COLO829 (cell line): Measurements from ENCODE around the gene MAGEC2.
A peak's percentile ranks its signal among the peaks of the same experiment; 100 is the strongest.

Source experiments
- DNase-seq: peaks from one replicate; pipeline ENCODE4 v3.0.0; 2012; ENCODE audit warnings: low spot score

Gene MAGEC2

GRCh38 chrX:142204522-142205433 is at the start of gene MAGEC2:
Gene MAGEC2 (minus strand): TSS chrX:142205290. CDS start chrX:142203987, 1,303 bp downstream.
- DNase-seq = no peak

GRCh38 chrX:142251680-142252079 is 46.6 kb upstream of the MAGEC2 start:
- no peak for DNase-seq

GRCh38 chrX:142251202-142251601 is 46.1 kb upstream of the MAGEC2 start:
- DNase-seq = no peak

- no peak for DNase-seq
These were observed 45.4 kb upstream of the MAGEC2 start for GRCh38 chrX:142250502-142250901.

- DNase-seq = no peak
These were observed 44.6 kb upstream of the MAGEC2 start for GRCh38 chrX:142249721-142250120.

- DNase-seq = no peak
These were observed 39.5 kb upstream of the MAGEC2 start for GRCh38 chrX:142244568-142244967.

- peak; percentile 81 for DNase-seq
These were observed 33.4 kb upstream of the MAGEC2 start for GRCh38 chrX:142238536-142238935.

- DNase-seq = no peak
These were observed 28.3 kb upstream of the MAGEC2 start for GRCh38 chrX:142233400-142233799.

GRCh38 chrX:142214081-142214480 is 9.0 kb upstream of the MAGEC2 start:
- DNase-seq = no peak

- no peak for DNase-seq
These were observed 4.0 kb downstream of the MAGEC2 start for GRCh38 chrX:142201113-142201512.

- peak; percentile 0 for DNase-seq
These were observed 19.0 kb downstream of the MAGEC2 start for GRCh38 chrX:142186103-142186502.

GRCh38 chrX:142184756-142185602 is 20.1 kb downstream of the MAGEC2 start:
- peak; percentile 81 for DNase-seq

GRCh38 chrX:142156567-142156966 is 48.5 kb downstream of the MAGEC2 start:
- DNase-seq = no peak
